ENCODE measurements around the gene IGSF3. TPM values are rescaled to one million over a fixed set of nuclear protein-coding genes. Genes with fewer than 3 reads are reported as not detected.

The IGSF3 gene
- total RNA-seq, 4 donors from 2014 or later: 10.9 to 23.1 (median 18.6) TPM

DNA sequence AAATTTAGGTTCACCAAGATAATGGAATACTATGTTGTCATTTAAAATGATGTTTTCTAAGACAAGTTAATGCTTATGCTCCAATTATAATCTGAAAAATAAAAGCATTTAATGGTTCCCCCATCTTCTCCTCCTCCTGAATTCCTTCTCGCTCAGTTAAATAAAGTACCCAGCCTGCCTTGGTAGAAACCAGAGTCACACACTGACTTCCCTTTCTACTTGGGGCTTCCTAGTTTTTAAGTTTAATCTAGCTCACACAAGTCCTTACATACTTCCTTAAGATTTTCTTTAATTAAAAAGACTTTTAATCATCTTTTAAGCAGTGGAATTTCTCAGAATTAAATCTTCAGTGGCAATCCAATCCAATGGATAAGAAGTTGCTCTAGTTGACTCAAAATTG lies 129.6 kb downstream of the IGSF3 start:
- TF ChIP-seq, protein P1, sequence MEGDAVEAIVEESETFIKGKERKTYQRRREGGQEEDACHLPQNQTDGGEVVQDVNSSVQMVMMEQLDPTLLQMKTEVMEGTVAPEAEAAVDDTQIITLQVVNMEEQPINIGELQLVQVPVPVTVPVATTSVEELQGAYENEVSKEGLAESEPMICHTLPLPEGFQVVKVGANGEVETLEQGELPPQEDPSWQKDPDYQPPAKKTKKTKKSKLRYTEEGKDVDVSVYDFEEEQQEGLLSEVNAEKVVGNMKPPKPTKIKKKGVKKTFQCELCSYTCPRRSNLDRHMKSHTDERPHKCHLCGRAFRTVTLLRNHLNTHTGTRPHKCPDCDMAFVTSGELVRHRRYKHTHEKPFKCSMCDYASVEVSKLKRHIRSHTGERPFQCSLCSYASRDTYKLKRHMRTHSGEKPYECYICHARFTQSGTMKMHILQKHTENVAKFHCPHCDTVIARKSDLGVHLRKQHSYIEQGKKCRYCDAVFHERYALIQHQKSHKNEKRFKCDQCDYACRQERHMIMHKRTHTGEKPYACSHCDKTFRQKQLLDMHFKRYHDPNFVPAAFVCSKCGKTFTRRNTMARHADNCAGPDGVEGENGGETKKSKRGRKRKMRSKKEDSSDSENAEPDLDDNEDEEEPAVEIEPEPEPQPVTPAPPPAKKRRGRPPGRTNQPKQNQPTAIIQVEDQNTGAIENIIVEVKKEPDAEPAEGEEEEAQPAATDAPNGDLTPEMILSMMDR (IDR thresholded peaks at IDR 0.05): no peak
- no peak for TF ChIP-seq POLR2A (IDR thresholded peaks at IDR 0.05)

GRCh38 chr1:116537040-116537831 lies 130.3 kb downstream of the IGSF3 start:
- no peaks in the 10 kb centered on the region for H3K27me3 ChIP-seq
- H3K27ac ChIP-seq: no peak overlapping the region
- TF ChIP-seq, protein P1 (IDR thresholded peaks at IDR 0.05): no peak
- no peak for TF ChIP-seq POLR2A (IDR thresholded peaks at IDR 0.05)
- no peaks in the 10 kb centered on the region for H3K9me3 ChIP-seq
- 90 to 94% methylated on average over 3 of the region's 3 CpGs for WGBS, 2 donors
- H3K4me1 ChIP-seq: no peaks in the 10 kb centered on the region
- H3K36me3 ChIP-seq: peaks cover 0 to 6% of the 10 kb centered on the region in 2 donors
- intact Hi-C loops (cut with DNase I): no loop called here
- no peak for DNase-seq
- no peak overlapping the region for H3K4me3 ChIP-seq (replicated peaks in 1 of 3)

More for the DNA sequence above, 129.6 kb downstream of the IGSF3 start:
- Histone ChIP-seq H3K9me3 (no peaks in the 10 kb centered on the region), H3K4me1 (no peaks in the 10 kb centered on the region), H3K27me3 (no peaks in the 10 kb centered on the region), H3K27ac (no peak overlapping the region), H3K4me3 (replicated peaks in 1 of 3) (no peak overlapping the region), H3K36me3 (peaks cover 0 to 9% of the 10 kb centered on the region in 2 donors)
- DNase-seq: no peak
- intact Hi-C loops (cut with DNase I): no loop called here
- WGBS, 2 donors: 91% methylated on average over 1 of the region's 1 CpG

GRCh38 chr1:116534014-116534739 lies 133.4 kb downstream of the IGSF3 start:
- WGBS, 2 donors: 82% methylated on average over 40 to 45 of the region's 45 CpGs
- Histone ChIP-seq H3K9me3 (no peaks in the 10 kb centered on the region), H3K4me3 (replicated peaks in 1 of 3) (no peak overlapping the region), H3K27me3 (no peaks in the 10 kb centered on the region), H3K36me3 (peaks cover 0 to 6% of the 10 kb centered on the region in 2 donors), H3K4me1 (no peaks in the 10 kb centered on the region), H3K27ac (no peak overlapping the region)
- DNase-seq: no peak
- TF ChIP-seq, protein P1 (IDR thresholded peaks at IDR 0.05): no peak
- TF ChIP-seq POLR2A (IDR thresholded peaks at IDR 0.05): no peak
- intact Hi-C loops (cut with DNase I): no loop called here

DNA sequence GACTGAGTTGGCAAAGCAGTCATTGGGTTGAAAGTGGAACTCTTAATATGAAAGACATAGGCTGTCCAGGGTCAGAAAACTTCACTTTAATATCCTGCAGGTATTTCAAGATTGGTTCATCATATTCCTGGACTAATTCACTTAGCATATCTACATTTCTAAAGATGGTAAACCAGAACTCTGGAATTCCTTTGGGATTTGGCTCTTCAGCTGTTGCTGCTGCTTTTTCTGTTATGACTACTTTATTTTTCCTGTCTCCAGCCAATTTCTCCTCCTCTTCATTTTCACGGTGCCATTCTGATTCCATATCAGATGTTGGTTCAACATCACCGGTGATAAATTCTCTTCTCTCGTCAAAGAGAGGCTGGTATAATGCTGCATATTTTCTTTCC lies 134.1 kb downstream of the IGSF3 start:
- H3K4me3 ChIP-seq (replicated peaks in 1 of 3): no peak overlapping the region
- H3K36me3 ChIP-seq: peaks cover 0 to 6% of the 10 kb centered on the region in 2 donors
- H3K4me1 ChIP-seq: no peaks in the 10 kb centered on the region
- intact Hi-C loops (cut with DNase I): no loop called here
- no peaks in the 10 kb centered on the region for H3K27me3 ChIP-seq
- DNase-seq: no peak
- no peak overlapping the region for H3K27ac ChIP-seq
- WGBS, 2 donors: 90 to 97% methylated on average over 3 of the region's 3 CpGs
- TF ChIP-seq, protein P1 (IDR thresholded peaks at IDR 0.05): no peak
- no peak for TF ChIP-seq POLR2A (IDR thresholded peaks at IDR 0.05)
- H3K9me3 ChIP-seq: no peaks in the 10 kb centered on the region
